Measurements from ENCODE around the gene IL1RN. TPM values are rescaled to one million over a fixed set of nuclear protein-coding genes. Genes with fewer than 3 reads are reported as not detected.

The IL1RN gene
- total RNA-seq, 1 experiment from 2014 or later, result 0.05 TPM

DNA sequence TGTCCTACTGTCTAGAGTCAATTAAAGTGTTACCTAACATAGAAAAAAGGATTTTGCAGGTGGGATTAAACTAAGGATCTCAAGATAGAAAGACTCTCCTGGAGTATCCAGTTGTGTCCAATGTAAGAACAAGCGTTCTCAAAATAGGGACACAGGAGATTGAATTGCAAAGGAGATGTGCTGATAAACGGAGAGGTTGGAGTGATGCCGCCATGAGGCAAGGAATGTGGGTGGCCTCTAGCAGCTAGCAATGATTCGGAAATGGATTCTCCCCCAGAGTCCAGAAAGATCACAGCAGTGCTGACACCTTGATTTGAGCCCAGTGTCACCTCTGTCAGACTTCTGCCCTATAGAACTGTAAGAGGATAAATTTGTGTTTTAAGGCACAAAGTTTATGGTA, 24.1 kb upstream of the IL1RN start:
- no peak for DNase-seq (ENCODE audit: low read depth)

DNA sequence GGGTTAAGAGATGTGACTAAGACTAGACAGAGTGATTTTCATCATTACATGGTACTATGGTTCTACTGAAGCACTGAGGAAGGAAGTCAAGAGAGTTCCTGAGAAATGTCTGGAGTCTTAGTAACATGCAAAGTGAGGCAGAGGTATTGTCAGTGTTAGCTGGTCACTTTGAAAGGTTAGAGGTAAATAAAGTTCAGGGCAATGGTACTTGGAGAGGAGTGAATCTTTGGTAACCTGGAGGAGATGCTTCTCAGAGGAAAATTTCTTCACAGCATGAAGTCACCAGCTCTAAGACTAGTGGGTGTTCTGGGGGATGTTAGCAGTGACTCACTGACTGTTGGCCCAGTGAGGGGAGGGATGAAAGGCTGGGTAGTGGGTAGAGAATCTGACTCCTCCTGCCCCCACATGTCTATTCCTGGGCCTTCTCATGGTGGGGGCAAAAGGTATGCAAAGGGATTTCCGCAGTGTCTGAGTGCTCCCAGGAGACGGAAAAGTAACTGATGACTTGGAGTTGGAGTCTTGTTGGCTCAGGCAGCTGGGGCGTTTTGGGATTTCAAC, 23.3 kb upstream of the IL1RN start:
- DNase-seq (ENCODE audit: low read depth), result no peak

- peak; percentile 67 for DNase-seq (ENCODE audit: low read depth)
These were observed 22.2 kb upstream of the IL1RN start for GRCh38 chr2:113105047-113105785.

GRCh38 chr2:113111121-113111520, 16.3 kb upstream of the IL1RN start:
- DNase-seq (ENCODE audit: low read depth), result no peak

DNA sequence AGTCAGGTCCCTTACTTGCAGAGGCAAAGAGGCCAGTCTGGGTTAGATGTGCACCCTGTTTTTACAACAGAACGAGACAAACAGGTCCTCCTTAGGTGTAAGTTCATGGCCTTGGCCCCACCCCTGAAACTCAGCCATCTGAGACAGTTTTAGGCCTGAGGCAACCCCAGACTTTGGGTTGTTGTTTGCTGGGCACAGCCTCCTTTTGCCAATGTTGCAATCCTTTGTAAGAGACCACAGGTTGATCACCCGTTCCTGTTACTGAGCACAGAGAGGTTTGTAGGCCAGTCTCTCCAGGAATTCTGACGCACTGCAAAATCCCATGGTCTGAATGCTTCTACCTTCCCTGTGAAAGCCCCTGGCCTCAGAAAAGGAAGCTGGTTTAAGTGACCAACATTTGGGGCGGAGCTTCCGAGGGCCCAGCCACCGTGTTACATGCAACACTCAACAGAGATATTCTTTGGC, 15.5 kb upstream of the IL1RN start:
- DNase-seq (ENCODE audit: low read depth), result no peak

GRCh38 chr2:113112441-113112840, 15.0 kb upstream of the IL1RN start:
- DNase-seq (ENCODE audit: low read depth), result no peak

DNA sequence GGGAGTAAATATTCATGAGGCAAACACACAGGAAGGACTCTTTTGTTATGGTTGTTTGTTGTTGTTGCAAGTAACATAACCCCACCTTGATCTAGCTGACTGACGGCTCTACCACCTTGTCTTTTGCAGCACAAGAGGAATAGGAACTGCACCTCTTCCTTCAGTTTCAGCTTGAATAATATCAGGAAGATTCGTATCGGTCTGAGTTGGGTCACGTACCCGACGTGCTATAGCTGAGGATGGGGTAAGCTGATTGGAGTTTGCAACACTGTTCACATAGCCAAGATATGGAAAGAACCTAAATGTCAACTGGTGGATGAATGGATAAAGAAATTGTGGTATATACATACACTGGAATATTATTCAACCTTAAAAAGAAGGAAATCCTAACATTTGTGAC, 14.5 kb upstream of the IL1RN start:
- no peak for DNase-seq (ENCODE audit: low read depth)

DNA sequence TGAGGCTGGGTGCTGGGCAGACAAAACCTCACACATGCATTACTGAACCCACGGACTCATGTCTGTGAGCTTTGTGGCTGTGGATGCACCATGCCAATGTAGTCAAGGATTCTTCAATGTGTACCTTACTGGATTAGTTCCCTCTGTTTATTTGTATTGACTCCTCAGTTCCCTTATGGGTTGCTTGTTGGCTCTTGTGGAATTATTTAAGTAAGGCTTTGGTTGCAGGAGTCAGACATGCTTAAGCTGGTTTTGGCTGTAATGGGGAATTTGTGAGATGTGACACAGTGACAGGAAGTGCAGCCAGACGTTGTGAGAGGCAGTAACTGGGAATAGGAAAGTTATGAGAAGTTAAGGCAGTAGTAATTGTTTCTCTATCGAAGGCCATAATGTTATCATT, 13.6 kb upstream of the IL1RN start:
- DNase-seq (ENCODE audit: low read depth), result no peak

DNA sequence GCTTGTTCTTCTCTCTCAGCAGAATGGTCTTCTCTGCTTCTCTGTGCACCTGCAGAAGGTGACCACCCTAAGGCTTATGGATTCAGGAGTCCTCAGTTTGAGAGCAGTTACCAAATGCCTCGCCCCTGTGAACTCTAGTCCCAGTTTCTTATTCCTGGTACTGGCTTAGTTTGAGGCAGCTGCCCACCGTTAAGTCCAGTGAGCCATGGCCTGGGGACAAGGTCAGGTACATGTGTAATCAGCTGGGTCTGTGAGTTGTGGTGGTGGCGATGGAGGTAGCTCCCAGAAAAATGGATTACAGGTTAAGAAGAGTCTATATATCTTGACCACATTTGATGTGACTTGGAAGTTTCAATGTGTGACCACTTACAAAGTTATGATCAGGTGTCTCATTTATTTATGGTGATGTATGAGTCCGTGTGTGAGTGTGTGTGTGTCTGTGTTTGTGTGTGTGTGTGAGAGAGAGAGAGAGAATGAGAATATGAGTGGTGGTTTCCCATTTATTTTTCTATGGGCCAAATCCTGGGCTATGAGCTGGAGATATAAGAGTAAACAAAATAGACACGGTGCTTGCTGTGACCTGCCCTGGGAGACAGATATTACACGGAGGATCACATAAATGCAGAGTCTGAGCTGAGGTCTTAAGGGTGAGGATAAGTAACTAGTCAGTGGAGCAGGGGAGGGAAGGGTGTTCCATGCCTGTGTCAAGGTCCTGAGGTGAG, 13.0 kb upstream of the IL1RN start:
- no peak for DNase-seq (ENCODE audit: low read depth)

- DNase-seq (ENCODE audit: low read depth), result no peak
These were observed 12.4 kb upstream of the IL1RN start for GRCh38 chr2:113114996-113115395.

GRCh38 chr2:113116100-113116958, 11.1 kb upstream of the IL1RN start:
- peak; percentile 81 for DNase-seq (ENCODE audit: low read depth)

DNA sequence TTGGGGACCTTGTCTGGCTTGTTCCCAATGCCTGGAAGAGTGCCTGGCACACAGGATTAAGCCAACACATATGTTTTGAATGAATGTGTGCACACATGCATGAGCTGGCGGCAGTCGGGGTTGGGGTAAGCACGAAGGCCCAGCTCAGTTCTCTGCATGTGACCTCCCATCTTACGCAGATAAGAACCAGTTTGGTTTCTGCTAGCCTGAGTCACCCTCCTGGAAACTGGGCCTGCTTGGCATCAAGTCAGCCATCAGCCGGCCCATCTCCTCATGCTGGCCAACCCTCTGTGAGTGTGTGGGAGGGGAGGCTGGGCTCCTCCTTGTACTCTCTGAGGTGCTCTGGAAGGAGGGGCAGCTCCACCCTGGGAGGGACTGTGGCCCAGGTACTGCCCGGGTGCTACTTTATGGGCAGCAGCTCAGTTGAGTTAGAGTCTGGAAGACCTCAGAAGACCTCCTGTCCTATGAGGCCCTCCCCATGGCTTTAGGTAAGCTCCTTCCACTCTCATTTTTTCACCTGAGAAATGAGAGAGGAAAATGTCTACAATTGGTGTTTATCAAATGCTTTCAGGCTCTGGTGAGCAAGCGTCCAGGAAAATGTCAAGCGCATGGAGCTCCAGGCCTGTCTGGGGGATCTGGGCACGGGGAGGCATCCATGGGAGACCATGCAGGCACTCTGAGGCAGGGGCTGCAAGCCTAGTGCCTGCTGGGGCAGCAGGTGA, 9.7 kb upstream of the IL1RN start:
- peak; percentile 90 for DNase-seq (ENCODE audit: low read depth)

GRCh38 chr2:113118263-113118657, 9.1 kb upstream of the IL1RN start:
- no peak for DNase-seq (ENCODE audit: low read depth)

GRCh38 chr2:113119111-113119510, 8.3 kb upstream of the IL1RN start:
- DNase-seq (ENCODE audit: low read depth), result no peak

- DNase-seq (ENCODE audit: low read depth), result no peak
These were observed 6.5 kb upstream of the IL1RN start for GRCh38 chr2:113120861-113121260.

GRCh38 chr2:113122364-113122763, 5.0 kb upstream of the IL1RN start:
- DNase-seq (ENCODE audit: low read depth), result no peak

GRCh38 chr2:113123726-113124125, 3.7 kb upstream of the IL1RN start:
- DNase-seq (ENCODE audit: low read depth), result no peak

DNA sequence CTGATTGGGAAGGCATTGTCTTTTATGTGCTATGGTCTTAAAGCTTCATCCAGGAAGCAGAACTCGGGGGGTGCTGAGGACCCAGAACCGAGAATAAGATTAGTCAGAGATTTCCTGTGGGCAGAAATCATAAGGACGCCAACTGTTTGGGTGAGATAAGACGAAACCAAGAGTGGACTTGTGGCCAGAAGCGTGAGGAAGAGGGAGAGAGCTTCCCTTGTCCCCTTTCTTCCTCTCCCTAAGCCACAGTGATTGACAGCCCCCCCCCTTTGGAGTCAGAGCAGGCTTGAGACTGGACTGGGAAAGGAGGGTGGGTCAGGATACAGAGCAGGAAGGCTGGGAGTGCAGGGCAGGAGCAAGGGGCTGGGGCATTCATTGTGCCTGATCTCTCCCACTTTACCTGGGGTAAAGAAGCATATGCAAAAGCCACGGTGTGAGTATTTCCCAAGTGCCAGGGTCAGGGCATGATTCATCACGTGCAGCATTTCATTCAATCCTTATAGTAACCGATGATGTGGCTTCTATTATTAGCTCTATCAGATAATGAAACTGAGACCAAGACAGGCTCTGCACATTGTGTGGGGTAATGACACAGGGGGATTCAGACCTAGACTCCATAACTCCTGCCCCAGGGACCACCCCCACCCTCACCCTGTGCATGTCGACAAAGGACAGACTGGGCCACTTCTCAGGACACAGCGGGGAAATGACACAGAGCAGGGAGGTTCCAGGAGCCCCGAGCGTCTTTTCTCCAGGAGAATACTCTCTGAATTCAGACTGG, 3.0 kb upstream of the IL1RN start:
- DNase-seq (ENCODE audit: low read depth), result peak; percentile 78

DNA sequence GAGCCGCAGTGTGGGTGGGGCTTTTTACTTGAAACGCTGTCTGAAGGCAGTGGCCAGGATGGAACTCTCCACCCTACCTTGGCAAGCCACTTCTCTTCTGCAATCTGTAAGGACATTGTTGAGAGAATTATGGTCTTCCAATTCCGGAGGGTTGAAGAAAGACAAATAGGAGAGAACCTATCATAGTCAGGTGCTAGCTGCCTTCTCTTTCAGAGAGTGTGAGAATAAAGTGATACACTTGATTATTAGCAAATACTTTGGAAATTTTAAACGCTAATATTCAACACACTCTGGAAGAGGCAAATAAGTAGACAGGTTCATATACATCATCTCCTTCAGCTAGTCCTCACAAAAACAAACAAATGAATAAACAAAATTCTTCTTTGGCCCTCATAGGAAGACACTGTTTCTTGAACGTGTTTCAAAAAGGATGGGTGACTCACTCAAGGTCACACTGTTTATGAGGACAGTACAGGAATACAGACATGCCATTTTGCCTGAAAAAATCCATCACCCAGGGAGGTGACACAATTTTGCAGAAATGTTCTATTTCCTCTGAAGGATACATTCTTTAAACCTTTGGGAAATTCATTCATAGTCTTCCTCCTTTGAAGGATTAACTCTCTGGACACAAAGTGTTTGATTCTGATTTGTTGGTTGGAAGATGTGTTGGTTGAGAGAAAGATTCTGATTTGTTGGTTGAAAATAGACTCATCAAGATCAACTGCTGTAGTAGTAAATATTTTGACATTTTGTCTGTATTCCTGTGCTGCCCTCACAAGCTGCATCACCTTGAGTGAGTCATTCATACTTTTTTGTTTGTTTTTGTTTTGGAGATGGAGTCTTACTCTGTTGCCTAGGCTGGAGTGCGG, 2.2 kb upstream of the IL1RN start:
- DNase-seq (ENCODE audit: low read depth), result peak; percentile 77
